BLaER1 (cell line): ENCODE measurements around the gene DENND11.

Source experiments
- H3K27ac ChIP-seq: shearing (Covaris generic); formaldehyde crosslinking; 2 replicates; pipeline ENCODE4 v1.8.1; 2022
- H3K27me3 ChIP-seq: shearing (Covaris generic); formaldehyde crosslinking; 2 replicates; pipeline ENCODE4 v1.8.1; 2022
- H3K36me3 ChIP-seq: shearing (Covaris generic); formaldehyde crosslinking; 2 replicates; pipeline ENCODE4 v1.8.1; 2022
- H3K4me1 ChIP-seq: shearing (Covaris generic); formaldehyde crosslinking; 2 replicates; pipeline ENCODE4 v1.8.1; 2022
- H3K4me2 ChIP-seq: shearing (Covaris generic); formaldehyde crosslinking; 2 replicates; pipeline ENCODE4 v1.8.1; 2022
- H3K4me3 ChIP-seq: shearing (Covaris generic); formaldehyde crosslinking; 2 replicates; pipeline ENCODE4 v1.8.1; 2022
- H3K9ac ChIP-seq: shearing (Covaris generic); formaldehyde crosslinking; 2 replicates; pipeline ENCODE4 v1.8.1; 2022
- H3K9me3 ChIP-seq: shearing (Covaris generic); formaldehyde crosslinking; 2 replicates; pipeline ENCODE4 v1.8.1; 2022
- H4K20me1 ChIP-seq: shearing (Covaris generic); formaldehyde crosslinking; 2 replicates; pipeline ENCODE4 v1.8.1; 2022
- Cebpa-rat ChIP-seq: shearing (Covaris generic); IDR thresholded peaks from 2 replicates; pipeline ENCODE4 v1.8.1; 2022

Gene DENND11

DNA sequence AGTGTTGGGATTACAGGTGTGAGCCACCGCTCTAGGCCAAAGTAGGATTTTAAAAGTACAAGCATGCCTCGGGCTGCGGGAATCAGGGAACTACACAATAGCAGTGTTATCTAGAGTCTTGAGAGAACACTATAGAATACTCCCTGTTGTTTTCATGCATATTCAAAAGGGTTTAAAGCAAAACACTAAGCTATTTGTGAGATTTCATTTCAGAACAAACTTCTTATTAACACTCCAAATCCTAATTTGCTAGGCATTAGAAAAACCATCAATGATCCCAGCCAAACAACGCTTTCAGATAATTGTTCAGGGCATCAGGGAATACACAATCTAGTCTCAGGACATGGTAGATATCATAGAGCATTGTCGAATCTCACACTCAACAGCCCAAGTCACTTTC lies 13.9 kb downstream of the DENND11 start:
- H4K20me1 ChIP-seq, result peaks cover 14% of the 10 kb centered on the region
- H3K4me1 ChIP-seq, result peaks cover 9% of the 10 kb centered on the region
- TF ChIP-seq Cebpa-rat, result no peak
- no peak overlapping the region for H3K4me3 ChIP-seq
- no peaks in the 10 kb centered on the region for H3K27me3 ChIP-seq
- peaks cover 23% of the 10 kb centered on the region for H3K36me3 ChIP-seq
- no peak overlapping the region for H3K27ac ChIP-seq
- H3K9me3 ChIP-seq, result no peaks in the 10 kb centered on the region
- H3K9ac ChIP-seq, result no peak overlapping the region
- no peak overlapping the region for H3K4me2 ChIP-seq

DNA sequence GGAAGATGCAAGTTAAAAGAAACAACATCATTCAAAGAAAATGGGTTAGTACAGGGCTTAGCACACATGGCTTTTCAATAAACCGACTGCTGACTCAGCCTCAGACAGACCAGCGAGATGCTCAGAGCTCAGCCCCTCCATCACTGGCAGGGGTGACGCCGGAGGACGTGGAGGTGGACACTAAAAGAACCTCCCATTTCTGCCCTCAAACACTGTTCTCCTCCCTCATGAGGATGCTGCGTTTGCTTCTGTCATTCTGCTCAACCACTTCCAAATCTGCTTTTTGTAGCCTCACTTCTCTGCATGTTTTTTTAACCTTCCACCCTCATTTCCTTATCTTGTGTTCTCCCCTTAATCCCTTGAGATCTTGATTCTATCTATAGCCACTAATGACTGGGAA lies 15.3 kb downstream of the DENND11 start:
- no peak overlapping the region for H3K4me2 ChIP-seq
- H3K4me1 ChIP-seq, result peaks cover 9% of the 10 kb centered on the region
- no peaks in the 10 kb centered on the region for H3K9me3 ChIP-seq
- peaks cover 32% of the 10 kb centered on the region for H3K36me3 ChIP-seq
- no peaks in the 10 kb centered on the region for H3K27me3 ChIP-seq
- peaks cover 9% of the 10 kb centered on the region for H4K20me1 ChIP-seq
- no peak overlapping the region for H3K4me3 ChIP-seq
- no peak overlapping the region for H3K27ac ChIP-seq
- no peak overlapping the region for H3K9ac ChIP-seq
- no peak for TF ChIP-seq Cebpa-rat

DNA sequence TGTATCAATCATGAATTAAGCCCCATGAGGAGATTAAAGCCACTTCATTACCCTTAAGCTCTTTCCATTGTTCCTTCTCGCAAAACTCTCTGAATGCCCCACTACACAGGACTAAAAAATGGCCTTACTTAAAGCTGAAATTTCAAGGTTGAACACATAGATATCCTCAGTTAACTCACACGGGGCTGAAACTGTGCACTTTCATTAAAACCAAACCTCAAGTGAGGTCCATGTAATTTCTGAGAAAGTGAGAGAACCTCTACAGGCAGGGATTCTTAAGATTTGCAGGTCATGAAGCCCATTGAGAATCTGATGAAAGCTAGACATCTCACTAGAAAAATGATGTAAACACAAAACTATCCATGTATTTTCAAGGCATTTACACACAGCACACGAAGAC lies 15.9 kb downstream of the DENND11 start:
- no peak overlapping the region for H3K4me2 ChIP-seq
- no peak overlapping the region for H3K9ac ChIP-seq
- no peak overlapping the region for H3K4me3 ChIP-seq
- H3K36me3 ChIP-seq, result peaks cover 36% of the 10 kb centered on the region
- no peaks in the 10 kb centered on the region for H3K27me3 ChIP-seq
- no peak for TF ChIP-seq Cebpa-rat
- H3K9me3 ChIP-seq, result no peaks in the 10 kb centered on the region
- peaks cover 3% of the 10 kb centered on the region for H4K20me1 ChIP-seq
- H3K27ac ChIP-seq, result no peak overlapping the region
- peaks cover 9% of the 10 kb centered on the region for H3K4me1 ChIP-seq

DNA sequence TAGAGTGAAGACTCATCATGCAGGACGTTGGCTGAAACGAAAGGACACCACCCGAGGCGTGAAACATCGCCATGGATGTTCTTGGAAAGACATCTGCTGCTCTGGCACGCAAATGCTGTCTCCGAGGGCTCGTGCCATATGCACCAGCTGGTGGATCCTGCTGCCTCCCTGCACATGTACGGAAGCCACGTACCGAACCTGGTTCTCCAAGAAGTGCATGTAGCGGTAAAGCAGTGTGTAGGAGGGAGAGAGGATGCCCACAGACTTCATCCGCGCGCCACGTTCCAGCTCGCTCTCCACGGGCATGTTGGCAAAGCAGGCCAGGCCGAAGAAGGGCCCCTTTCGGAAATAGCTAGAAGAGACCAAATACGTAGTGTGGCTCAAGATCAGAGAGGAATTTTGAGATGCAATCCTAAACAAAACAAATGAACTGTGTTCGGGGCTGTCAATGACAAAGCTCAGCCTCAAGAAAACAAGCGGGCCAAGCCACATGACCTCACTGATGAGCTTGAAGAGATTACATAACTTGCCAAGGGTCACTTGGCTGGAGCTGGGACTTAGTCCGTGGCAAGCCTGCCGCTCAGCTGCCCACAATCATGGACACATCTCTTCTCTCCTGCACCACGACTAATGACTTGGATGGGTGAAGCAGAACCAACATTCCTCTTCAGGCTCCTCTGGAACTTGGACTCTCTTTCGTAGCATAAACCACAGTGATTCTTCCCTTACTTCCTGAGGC lies 16.5 kb downstream of the DENND11 start:
- Histone ChIP-seq H3K27ac (no peak overlapping the region), H3K9ac (no peak overlapping the region), H3K9me3 (no peaks in the 10 kb centered on the region), H3K4me2 (no peak overlapping the region), H3K36me3 (peaks cover 42% of the 10 kb centered on the region), H4K20me1 (no peaks in the 10 kb centered on the region; the same call in 1 of the 2 replicates), H3K27me3 (no peaks in the 10 kb centered on the region), H3K4me3 (no peak overlapping the region), H3K4me1 (peaks cover 9% of the 10 kb centered on the region)
- TF ChIP-seq Cebpa-rat, result no peak

DNA sequence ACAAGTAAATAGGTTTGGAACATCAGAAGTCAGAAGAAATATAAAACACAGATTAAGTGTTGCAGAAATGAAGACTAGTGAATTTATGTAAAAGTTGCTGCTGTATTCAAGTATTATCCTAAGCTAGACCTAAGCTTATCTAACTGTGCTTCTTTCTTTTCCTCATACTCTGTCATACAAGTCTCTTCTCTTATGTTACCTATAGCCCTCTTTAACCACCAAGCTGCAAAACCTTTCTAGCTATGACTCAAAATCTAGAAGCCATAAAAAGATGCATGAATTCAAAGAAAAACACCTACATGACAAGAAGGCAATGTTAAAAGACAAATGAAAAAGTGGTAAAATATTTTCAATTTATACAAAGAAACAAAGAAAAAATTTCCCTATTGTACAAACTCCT lies 23.0 kb downstream of the DENND11 start:
- TF ChIP-seq Cebpa-rat, result no peak
- Histone ChIP-seq H3K9ac (no peak overlapping the region), H3K4me2 (no peak overlapping the region), H3K36me3 (peaks cover 29% of the 10 kb centered on the region), H4K20me1 (no peaks in the 10 kb centered on the region; the same call in 1 of the 2 replicates), H3K27me3 (no peaks in the 10 kb centered on the region), H3K27ac (no peak overlapping the region), H3K4me3 (no peak overlapping the region), H3K4me1 (peaks cover 9% of the 10 kb centered on the region; the same call in 1 of the 2 replicates), H3K9me3 (no peaks in the 10 kb centered on the region)

DNA sequence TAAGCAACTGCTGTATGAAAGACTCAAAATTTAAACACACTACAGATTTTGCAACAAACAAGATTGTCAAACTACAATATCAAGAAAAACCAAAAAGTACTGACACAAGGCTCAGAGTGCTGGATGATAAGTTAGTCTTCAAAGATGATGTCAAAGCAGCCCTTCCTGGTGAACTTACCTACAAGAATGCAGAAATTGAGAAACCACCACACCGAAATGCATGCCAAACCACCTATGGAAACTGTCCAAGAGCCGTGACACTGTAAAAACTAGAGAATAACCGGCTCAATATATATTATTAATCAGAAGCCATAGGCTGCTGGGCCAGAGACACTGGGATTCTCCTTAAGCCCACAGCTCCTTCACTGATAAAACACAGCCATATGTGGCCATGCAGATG lies 25.3 kb downstream of the DENND11 start:
- Histone ChIP-seq H3K4me3 (no peak overlapping the region), H4K20me1 (no peaks in the 10 kb centered on the region; the same call in 1 of the 2 replicates), H3K36me3 (peaks cover 23% of the 10 kb centered on the region), H3K4me2 (no peak overlapping the region), H3K4me1 (peaks cover 9% of the 10 kb centered on the region; the same call in 1 of the 2 replicates), H3K9me3 (peaks cover 11% of the 10 kb centered on the region; the same call in 1 of the 2 replicates), H3K27me3 (no peaks in the 10 kb centered on the region), H3K27ac (no peak overlapping the region), H3K9ac (no peak overlapping the region)
- no peak for TF ChIP-seq Cebpa-rat

DNA sequence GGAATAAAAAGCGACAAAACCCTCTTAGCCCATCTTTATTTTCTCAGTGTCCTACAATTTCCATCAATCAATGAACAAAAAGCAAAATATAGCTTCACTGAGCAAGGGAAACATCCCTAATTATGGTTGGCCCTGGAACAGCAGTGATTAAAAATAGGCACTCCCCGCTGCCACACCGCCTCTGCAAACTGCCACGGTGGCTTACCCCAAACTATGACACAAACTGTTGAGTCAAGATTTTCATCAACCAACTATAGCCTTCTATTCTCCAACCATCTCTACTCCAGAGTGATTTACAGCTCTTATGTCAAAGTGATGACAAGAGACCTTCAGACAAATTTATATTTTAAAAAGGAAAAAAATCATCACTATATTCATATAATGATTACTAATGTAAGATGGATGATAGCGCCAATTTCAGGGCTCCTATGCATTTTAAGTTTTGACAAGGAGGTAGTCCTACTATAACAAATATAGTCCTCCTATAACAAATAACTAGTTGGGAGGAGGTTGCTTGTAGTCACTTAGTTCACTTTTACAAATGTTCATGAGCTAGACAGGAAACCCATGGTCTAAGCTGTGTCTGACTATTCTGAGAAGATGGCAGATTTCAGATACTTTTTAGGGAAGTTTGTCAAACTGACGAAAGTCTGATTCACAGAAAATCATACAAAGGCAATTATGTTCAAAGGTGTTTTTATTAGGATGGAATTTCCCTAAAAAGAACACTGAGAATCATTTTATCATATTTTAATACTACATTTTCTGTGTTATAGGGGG lies 26.3 kb downstream of the DENND11 start:
- H3K4me3 ChIP-seq, result no peak overlapping the region

DNA sequence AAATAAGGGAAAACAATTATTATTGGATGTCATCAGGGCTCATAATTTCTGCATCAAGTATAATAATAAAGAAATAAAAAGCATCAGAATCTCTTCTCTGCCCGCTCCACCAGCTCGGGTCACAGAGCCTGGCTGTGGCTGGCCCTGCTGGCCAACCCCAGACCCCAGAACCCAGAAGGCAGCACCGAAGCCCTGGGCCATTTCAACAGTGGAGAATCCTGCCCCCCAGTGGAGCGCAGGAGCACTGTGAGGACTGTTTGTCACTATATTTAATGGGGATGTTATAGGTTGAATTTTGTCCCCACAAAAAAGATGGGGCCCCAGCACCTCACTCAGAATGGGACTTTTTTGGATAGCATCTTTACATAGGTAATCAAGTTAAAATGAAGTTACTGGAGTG lies 27.3 kb downstream of the DENND11 start:
- peaks cover 9% of the 10 kb centered on the region; the same call in 1 of the 2 replicates for H3K4me1 ChIP-seq

More for the DNA sequence above, 26.3 kb downstream of the DENND11 start:
- Histone ChIP-seq H3K9ac (no peak overlapping the region), H4K20me1 (no peaks in the 10 kb centered on the region; the same call in 1 of the 2 replicates), H3K36me3 (peaks cover 22% of the 10 kb centered on the region), H3K4me2 (peak overlapping the region; percentile 5), H3K27ac (no peak overlapping the region), H3K27me3 (no peaks in the 10 kb centered on the region), H3K4me1 (peaks cover 9% of the 10 kb centered on the region; the same call in 1 of the 2 replicates), H3K9me3 (peaks cover 11% of the 10 kb centered on the region; the same call in 1 of the 2 replicates)
- TF ChIP-seq Cebpa-rat, result no peak

DNA sequence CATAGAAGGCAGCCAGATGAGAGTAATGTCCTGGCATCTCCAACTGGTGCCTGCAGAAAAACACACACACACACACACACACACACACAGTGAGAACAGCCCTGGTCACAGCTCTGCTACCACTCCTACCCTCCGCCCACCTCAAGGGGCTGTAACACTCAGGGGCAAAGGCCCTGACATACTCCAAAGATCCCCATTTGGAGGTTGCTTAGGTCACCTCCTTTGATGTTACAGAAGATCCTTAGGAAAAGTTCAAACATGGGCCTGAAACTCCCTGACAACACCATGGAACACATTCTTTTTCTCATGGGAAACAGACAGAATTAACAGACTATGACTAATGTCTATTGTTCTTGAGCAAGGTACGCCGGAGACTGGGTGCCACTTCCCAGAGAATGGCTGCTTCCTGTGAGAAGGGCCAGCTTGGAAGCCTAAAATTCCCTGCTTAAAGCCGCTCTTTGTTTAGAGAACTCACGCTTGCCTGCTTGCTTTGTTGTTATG lies 27.7 kb downstream of the DENND11 start:
- Histone ChIP-seq H3K27me3 (no peaks in the 10 kb centered on the region), H3K36me3 (peaks cover 16% of the 10 kb centered on the region), H4K20me1 (no peaks in the 10 kb centered on the region), H3K27ac (no peak overlapping the region), H3K4me3 (no peak overlapping the region), H3K4me2 (no peak overlapping the region), H3K4me1 (peaks cover 9% of the 10 kb centered on the region; the same call in 1 of the 2 replicates), H3K9ac (no peak overlapping the region), H3K9me3 (peaks cover 11% of the 10 kb centered on the region; the same call in 1 of the 2 replicates)
- TF ChIP-seq Cebpa-rat, result no peak

More for the DNA sequence above, 27.3 kb downstream of the DENND11 start:
- Histone ChIP-seq H4K20me1 (no peaks in the 10 kb centered on the region), H3K9ac (no peak overlapping the region), H3K4me3 (no peak overlapping the region), H3K4me2 (no peak overlapping the region), H3K36me3 (peaks cover 16% of the 10 kb centered on the region), H3K27me3 (no peaks in the 10 kb centered on the region), H3K9me3 (peaks cover 11% of the 10 kb centered on the region; the same call in 1 of the 2 replicates), H3K27ac (no peak overlapping the region)
- no peak for TF ChIP-seq Cebpa-rat
